Activated naive CD8-positive, alpha-beta T cell treated with anti-CD3 and anti-CD28 coated beads, Interleukin-2, amount 10 ng/mL, durations not matched to agents 7 days and 5 days (primary cell): ENCODE measurements around the gene RSPO4. TPM values are rescaled to one million over a fixed set of nuclear protein-coding genes. Genes with fewer than 3 reads are reported as not detected.
"Not testable (repeated sequence)": the region's sequence is repeated elsewhere in the genome, so short reads cannot be mapped to it uniquely, and the experiment has no call there.

Source experiments
- ATAC-seq: fragments of 150-1000 bp; cut with Tn5 transposase; one replicate; pipeline ENCODE4 v1.10.0; 2021; ENCODE audit warnings: low read depth, moderate library complexity
- POLR2A ChIA-PET: fragments of 350-600 bp; sonication (Branson Sonifier 250); formaldehyde crosslinking; loops from one replicate; lab custom pipeline; 2021; ENCODE audit warnings: antibody characterized with exemption; lab: Charles Lee
- DNase-seq: peaks from one replicate; pipeline ENCODE4 v3.0.0; 2021
- H3K27ac Mint-ChIP-seq: one replicate; pipeline ENCODE4 v1.8.0; 2022; ENCODE audit warnings: mild to moderate bottlenecking, mixed read lengths
- H3K27me3 Mint-ChIP-seq: one replicate; pipeline ENCODE4 v1.8.0; 2022; ENCODE audit warnings: mild to moderate bottlenecking, moderate library complexity, mixed read lengths
- H3K36me3 Mint-ChIP-seq: one replicate; pipeline ENCODE4 v1.8.0; 2021; ENCODE audit warnings: mild to moderate bottlenecking, mixed read lengths
- H3K4me1 Mint-ChIP-seq: one replicate; pipeline ENCODE4 v1.8.0; 2021; ENCODE audit warnings: mixed read lengths
- H3K4me3 Mint-ChIP-seq: one replicate; pipeline ENCODE4 v1.8.0; 2022; ENCODE audit warnings: mild to moderate bottlenecking, moderate library complexity, mixed read lengths
- H3K9me3 Mint-ChIP-seq: one replicate; pipeline ENCODE4 v1.8.0; 2021; ENCODE audit warnings: mixed read lengths
- total RNA-seq, 2 experiments: library from RNA; stranded (reverse); gene quantifications; one replicate each; pipeline ENCODE4 v1.2.3, GENCODE V29; 2021

Gene RSPO4
- total RNA-seq, 2 experiments from 2014 or later = 0.11 to 0.28 TPM

DNA sequence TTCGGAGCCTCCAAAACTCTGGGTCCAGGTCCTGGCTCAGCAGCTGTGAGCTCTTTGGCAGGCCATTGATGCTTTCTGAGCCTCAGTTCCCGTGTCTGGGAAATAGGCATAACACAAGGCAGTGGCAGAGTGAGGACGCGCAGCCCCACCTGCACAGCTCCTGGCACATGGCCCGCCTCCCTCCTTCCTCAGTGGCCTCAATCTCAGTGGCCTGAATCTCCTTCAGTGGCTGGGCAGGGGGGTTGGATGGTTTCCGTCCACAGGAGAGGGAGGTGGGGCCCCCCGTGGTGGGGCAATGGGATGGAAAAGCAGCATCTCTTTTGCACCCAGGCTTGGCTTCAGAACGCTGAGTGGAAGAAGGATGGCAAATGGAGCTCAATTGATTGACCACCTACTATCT is 5.1 kb downstream of the RSPO4 start:
- H3K4me3 Mint-ChIP-seq = no peak overlapping the region
- H3K4me1 Mint-ChIP-seq = no peaks in the 10 kb centered on the region
- no peak overlapping the region for H3K27ac Mint-ChIP-seq
- POLR2A ChIA-PET = no interaction called here
- peaks cover 26% of the 10 kb centered on the region for H3K27me3 Mint-ChIP-seq
- H3K36me3 Mint-ChIP-seq = no peaks in the 10 kb centered on the region
- no peaks in the 10 kb centered on the region for H3K9me3 Mint-ChIP-seq
- DNase-seq = no peak
- ATAC-seq = no peak

DNA sequence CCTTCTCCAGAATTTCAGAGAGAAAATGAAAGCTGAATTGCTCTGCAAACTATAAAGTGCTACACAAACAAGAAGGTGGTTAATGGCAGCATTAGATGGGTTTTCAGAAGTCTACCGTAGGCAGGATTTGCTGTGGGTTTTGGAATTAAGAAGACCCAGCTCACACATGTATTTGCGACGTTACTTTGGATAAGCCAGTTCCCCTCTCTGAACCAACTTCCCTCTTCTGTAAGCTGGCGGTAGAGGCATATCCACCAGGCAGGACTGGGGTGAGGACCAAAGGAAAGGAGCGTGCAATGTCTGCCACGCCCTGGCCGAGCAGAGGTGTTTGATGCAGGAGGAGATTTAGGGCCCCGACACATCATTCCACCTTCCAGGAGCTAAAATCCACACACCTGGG is 6.9 kb downstream of the RSPO4 start:
- ATAC-seq (no peak), DNase-seq (no peak)
- Mint-ChIP-seq H3K4me1 (no peaks in the 10 kb centered on the region), H3K9me3 (no peaks in the 10 kb centered on the region), H3K4me3 (no peak overlapping the region), H3K27ac (no peak overlapping the region), H3K27me3 (peaks cover 19% of the 10 kb centered on the region), H3K36me3 (no peaks in the 10 kb centered on the region)
- POLR2A ChIA-PET = no interaction called here

DNA sequence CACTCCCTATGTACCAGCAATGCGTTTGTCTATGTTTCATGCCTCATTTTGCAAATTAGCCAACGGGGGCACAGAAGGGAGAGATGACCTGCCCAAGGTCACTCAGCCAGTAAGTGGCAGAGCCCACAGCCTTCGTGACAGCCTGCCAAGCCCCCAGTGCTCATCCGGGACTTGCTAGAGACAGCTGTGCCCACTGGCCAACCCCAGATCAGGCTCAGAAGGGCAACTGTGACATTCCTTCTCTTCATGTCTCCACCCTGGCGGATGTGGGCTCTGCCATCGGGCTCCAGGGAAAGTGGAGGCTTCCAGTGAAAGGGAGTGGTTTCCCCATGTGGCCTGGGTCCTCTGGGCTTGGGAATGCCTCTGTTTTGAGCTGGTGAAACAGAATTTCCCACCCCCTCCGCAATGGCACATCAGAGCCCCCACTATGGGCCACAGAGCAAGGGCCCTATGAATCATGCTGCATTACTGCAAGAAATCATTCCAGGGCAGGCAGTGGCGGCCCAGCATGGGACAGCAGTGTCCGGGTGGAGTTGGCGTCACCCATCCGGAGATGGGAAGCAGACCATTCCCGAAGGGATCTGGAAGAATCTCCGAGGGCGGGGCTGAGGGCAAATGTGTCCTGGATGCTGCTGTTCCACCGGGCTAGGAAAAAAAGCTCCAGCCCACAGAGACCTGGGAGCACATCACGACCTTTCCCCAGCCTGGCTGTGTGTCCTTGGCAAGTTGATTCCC is 9.1 kb downstream of the RSPO4 start:
- Mint-ChIP-seq H3K4me3 (no peak overlapping the region), H3K27ac (no peak overlapping the region), H3K4me1 (no peaks in the 10 kb centered on the region), H3K36me3 (no peaks in the 10 kb centered on the region), H3K9me3 (no peaks in the 10 kb centered on the region), H3K27me3 (peaks cover 16% of the 10 kb centered on the region)
- POLR2A ChIA-PET = no interaction called here
- DNase-seq = no peak
- no peak for ATAC-seq

DNA sequence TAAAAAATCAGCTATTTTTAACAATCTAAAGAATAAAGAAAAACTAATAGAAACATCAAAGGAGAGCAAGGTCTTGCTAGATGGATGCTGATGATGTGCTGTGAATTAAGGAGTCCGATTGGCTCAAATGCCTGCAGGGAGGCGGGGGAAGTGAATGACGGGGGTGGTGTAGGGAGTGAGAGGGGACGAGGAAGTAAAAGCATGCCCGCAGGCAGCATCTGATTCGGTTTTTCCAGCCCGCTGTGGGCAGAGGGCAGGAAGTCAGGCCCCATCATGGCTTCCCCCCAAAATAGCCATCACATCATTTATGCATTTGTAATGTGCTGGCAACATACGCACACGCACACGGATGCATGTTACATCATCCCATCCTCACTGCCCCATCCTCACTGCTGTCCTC is 10.3 kb downstream of the RSPO4 start:
- no peak for DNase-seq

DNA sequence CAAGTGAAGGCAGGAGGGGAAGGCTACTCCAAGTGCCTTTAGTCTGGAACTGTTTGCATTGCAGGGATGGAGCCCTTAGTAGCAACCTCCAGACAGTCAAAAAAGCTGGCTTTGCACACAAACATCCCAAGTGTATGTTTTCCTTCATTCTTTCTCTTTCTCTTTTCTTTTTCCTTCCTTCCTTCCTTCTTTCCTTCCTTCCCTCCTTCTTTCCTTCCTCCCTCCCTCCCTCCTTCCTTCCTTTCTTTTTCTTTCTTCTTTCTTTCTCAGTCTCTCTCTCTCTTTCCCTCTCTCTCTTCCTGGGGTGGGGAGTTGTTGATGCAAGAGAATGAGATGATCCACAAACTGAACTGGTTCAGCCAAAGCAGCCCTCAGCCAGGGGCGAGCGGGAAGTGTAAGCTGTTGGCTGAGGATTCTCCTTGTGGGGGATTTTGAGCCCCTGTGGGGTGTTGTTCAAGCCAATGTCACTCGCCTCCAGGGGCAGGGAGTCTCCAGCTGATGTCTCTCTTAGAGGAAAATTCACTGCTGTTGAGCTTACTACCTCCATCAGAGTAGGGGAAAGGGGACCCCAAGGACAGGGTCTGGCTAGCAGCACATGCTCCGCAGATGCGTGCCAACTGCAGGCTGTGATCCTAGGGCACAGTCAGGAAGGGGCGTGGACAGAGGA is 11.7 kb downstream of the RSPO4 start:
- no peaks in the 10 kb centered on the region for H3K9me3 Mint-ChIP-seq
- ATAC-seq (no peak), DNase-seq (no peak)
- H3K27me3 Mint-ChIP-seq = peaks cover 19% of the 10 kb centered on the region
- H3K4me3 Mint-ChIP-seq = no peak overlapping the region
- H3K36me3 Mint-ChIP-seq = no peaks in the 10 kb centered on the region
- peaks cover 5% of the 10 kb centered on the region for H3K4me1 Mint-ChIP-seq
- POLR2A ChIA-PET = no interaction called here
- no peak overlapping the region for H3K27ac Mint-ChIP-seq

More for the DNA sequence above, 10.3 kb downstream of the RSPO4 start:
- H3K36me3 Mint-ChIP-seq = no peaks in the 10 kb centered on the region
- peaks cover under 1% of the 10 kb centered on the region for H3K4me1 Mint-ChIP-seq
- POLR2A ChIA-PET = no interaction called here
- H3K4me3 Mint-ChIP-seq = no peak overlapping the region
- no peaks in the 10 kb centered on the region for H3K9me3 Mint-ChIP-seq
- ATAC-seq = no peak
- H3K27ac Mint-ChIP-seq = no peak overlapping the region
- peaks cover 19% of the 10 kb centered on the region for H3K27me3 Mint-ChIP-seq

DNA sequence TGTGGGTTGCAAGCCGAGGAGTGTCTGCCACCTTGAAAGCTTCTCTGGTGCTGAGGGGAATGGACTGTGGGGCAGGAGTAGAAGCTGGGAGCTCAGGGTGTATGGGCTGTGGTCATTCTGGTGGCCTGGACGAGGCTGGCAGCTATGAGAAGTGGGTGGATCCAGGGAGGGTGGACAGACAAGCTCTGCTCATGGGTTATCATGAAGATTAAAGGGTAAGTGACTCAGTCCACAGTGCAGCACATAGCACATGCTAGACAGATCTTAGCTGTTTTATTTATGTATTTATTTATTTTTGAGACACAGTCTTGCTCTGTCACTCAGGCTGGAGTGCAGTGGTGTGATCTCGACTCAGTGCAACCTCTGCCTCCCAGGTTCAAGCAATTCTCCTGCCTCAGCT is 13.8 kb downstream of the RSPO4 start:
- ATAC-seq = no peak
- no peak overlapping the region for H3K4me3 Mint-ChIP-seq

DNA sequence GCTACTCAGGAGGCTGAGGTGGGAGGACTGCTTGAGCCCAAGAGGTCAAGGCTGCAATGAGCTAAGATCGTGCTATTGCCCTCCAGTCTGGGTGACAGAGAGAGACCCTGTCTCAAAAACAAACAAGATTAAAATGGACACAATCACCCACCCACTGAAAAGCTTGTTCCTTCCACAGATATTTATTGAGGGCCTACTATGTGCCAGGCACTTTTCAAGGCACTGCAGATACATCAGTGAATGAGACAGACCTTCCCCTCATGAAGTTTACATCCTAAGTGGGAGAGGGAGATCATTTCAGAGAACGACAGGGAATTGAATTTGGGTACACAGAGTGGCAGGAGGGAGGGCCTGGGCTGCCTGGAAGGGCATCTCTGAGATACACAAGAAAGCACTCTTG is 14.4 kb downstream of the RSPO4 start:
- H3K36me3 Mint-ChIP-seq = no peaks in the 10 kb centered on the region
- no peaks in the 10 kb centered on the region for H3K9me3 Mint-ChIP-seq
- no peak for ATAC-seq
- H3K4me1 Mint-ChIP-seq = peaks cover 5% of the 10 kb centered on the region
- peaks cover 16% of the 10 kb centered on the region for H3K27me3 Mint-ChIP-seq
- H3K27ac Mint-ChIP-seq = no peak overlapping the region
- no peak for DNase-seq
- POLR2A ChIA-PET = no interaction called here
- no peak overlapping the region for H3K4me3 Mint-ChIP-seq

More for the DNA sequence above, 13.8 kb downstream of the RSPO4 start:
- H3K9me3 Mint-ChIP-seq = no peaks in the 10 kb centered on the region
- POLR2A ChIA-PET = no interaction called here
- no peaks in the 10 kb centered on the region for H3K36me3 Mint-ChIP-seq
- peaks cover 5% of the 10 kb centered on the region for H3K4me1 Mint-ChIP-seq
- no peak for DNase-seq
- no peak overlapping the region for H3K27ac Mint-ChIP-seq
- H3K27me3 Mint-ChIP-seq = peaks cover 16% of the 10 kb centered on the region

DNA sequence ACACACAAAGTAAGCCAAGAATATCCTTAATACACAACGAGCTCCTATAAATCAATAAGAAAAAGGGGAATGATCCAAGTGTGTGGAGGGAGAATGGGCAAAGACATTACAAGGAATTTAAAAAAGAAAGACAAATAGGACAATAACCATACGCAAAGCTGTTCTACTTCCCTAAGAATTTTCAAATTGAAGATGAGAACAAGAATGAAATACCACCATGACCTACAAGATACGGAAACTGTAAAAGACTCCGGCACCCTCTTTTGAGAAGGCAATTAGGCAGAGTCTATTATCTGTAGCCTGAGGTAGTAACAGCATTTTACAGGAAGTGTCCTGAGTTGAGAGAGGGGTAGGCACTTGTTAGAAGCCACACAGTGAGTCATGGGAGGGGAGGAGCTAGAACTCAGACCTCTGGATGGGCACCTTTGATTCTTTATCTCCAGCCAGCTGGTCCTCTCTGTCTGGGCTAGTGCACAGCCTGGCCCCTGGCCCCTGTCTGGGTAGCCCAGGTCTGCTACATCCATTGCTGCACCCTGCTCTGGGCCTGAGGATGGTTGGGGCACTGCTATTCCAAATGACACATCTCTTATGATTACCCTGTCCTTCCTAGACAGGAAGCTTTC is 15.3 kb downstream of the RSPO4 start:
- POLR2A ChIA-PET = no interaction called here
- no peaks in the 10 kb centered on the region for H3K36me3 Mint-ChIP-seq
- no peaks in the 10 kb centered on the region for H3K9me3 Mint-ChIP-seq
- peaks cover 12% of the 10 kb centered on the region for H3K27me3 Mint-ChIP-seq
- ATAC-seq = peak; percentile 65
- no peak overlapping the region for H3K27ac Mint-ChIP-seq
- H3K4me3 Mint-ChIP-seq = no peak overlapping the region
- H3K4me1 Mint-ChIP-seq = peaks cover 5% of the 10 kb centered on the region
- DNase-seq = no peak

DNA sequence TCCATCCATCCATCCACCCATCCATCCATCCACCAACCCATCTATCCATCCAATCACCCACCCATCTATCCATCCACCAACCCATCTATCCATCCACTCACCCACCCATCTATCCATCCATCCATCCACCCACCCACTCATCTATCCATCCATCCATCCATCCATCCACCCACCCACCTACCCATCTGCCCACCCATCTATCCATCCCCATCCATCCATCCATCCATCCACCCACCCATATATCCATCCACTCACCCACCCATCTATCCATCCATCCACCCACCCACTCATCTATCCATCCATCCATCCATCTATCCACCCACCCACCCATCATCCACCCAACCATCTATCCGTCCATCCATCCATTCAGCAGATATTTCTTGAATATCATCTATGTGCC is 17.1 kb downstream of the RSPO4 start:
- H3K4me1 Mint-ChIP-seq, ATAC-seq, H3K4me3 Mint-ChIP-seq, H3K36me3 Mint-ChIP-seq, H3K9me3 Mint-ChIP-seq, DNase-seq, POLR2A ChIA-PET, H3K27ac Mint-ChIP-seq: not testable (repeated sequence)
- peaks cover 10% of the 10 kb centered on the region for H3K27me3 Mint-ChIP-seq

DNA sequence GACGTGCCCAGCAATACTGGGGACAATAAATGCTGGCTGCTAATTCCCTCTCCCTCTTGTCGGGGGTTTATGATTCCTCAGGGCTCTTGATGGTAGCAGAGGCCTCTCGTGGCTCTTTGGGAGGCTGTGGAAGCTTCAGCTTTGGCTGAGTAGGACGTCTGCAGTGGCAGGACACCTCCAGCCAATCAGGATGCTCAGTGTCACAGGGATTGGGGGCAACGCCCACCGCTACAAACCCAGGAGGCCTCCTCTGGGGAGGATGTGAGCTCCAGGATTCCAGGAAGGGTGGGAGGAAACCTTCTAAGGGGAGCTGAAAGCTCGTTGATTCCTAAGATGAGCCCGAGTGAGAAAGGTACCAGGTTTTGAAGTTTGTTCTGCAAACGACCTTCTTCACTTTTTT is 19.4 kb downstream of the RSPO4 start:
- H3K36me3 Mint-ChIP-seq = no peaks in the 10 kb centered on the region
- no peak overlapping the region for H3K4me3 Mint-ChIP-seq
- POLR2A ChIA-PET = no interaction called here
- ATAC-seq (no peak), DNase-seq (no peak)
- peaks cover 8% of the 10 kb centered on the region for H3K27me3 Mint-ChIP-seq
- H3K9me3 Mint-ChIP-seq = no peaks in the 10 kb centered on the region
- H3K27ac Mint-ChIP-seq = no peak overlapping the region
- peaks cover 5% of the 10 kb centered on the region for H3K4me1 Mint-ChIP-seq

DNA sequence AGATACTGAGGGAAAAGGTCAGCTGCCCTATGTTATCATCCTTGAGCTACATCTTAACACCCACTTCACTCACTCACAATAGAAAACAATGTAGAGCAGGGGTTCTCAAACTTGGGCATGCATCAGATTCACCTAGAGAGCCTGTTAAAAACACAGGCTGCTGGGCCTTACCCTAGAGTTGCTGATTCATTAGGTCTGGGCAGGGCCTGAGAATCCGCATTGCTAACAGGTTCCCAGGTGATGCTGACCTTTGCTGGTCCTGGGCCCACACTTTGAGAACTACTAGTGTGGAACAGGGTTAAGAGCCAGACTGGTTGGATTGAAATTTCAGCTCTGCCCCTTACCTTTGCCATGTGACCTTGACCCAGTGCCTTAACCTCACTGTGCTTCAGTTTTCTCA is 25.1 kb downstream of the RSPO4 start:
- peaks cover 7% of the 10 kb centered on the region for H3K27me3 Mint-ChIP-seq
- no peak overlapping the region for H3K4me3 Mint-ChIP-seq
- POLR2A ChIA-PET = no interaction called here
- ATAC-seq (no peak), DNase-seq (no peak)
- no peak overlapping the region for H3K27ac Mint-ChIP-seq
- H3K9me3 Mint-ChIP-seq = no peaks in the 10 kb centered on the region
- no peaks in the 10 kb centered on the region for H3K36me3 Mint-ChIP-seq
- H3K4me1 Mint-ChIP-seq = peaks cover 1% of the 10 kb centered on the region

DNA sequence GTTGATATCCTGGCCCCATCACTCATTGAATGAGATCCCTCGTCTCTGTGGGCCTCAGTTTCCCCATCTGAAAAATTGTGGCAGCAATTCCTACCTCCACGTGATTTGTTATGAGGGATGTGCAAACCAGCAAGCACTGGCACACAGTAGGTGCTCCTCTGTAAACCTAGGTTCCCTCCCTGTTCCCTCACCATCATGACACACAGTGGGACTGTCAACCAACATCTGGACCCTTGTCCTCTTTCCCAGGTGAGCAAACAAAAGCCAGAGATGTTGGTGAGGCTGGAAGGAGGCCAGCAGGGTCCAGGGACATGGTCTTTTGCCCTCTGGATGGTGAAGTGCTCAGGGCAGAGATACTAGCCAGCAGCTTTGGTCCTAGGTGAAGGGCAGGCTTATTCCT is 26.1 kb downstream of the RSPO4 start:
- no peak for ATAC-seq
- H3K4me1 Mint-ChIP-seq = peaks cover 1% of the 10 kb centered on the region
- H3K27me3 Mint-ChIP-seq = peaks cover 7% of the 10 kb centered on the region
- no peaks in the 10 kb centered on the region for H3K9me3 Mint-ChIP-seq
- H3K4me3 Mint-ChIP-seq = no peak overlapping the region
- DNase-seq = no peak
- no peak overlapping the region for H3K27ac Mint-ChIP-seq
- H3K36me3 Mint-ChIP-seq = no peaks in the 10 kb centered on the region
- POLR2A ChIA-PET = no interaction called here

DNA sequence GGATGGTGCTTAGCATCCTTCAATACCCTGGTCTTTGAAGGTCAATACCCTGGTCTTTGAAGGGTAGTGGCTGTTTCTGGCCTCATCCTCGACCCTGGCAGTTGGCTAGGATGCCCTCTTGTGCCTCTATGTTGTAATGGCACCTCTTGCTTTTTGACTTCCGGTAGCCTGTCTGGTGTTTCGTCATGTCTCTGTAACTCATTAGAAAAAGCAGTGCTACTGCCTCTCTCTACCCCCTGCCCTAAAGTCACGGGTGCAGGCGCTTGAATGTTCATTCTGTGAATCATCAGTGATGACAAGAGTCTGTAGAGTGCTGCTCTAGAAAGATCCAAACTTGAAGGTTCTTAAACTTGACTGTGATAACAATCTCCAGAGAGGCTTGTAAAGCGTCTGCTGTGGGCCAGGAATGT is 28.3 kb downstream of the RSPO4 start:
- H3K4me1 Mint-ChIP-seq = peaks cover 1% of the 10 kb centered on the region
- peak; percentile 71 for ATAC-seq
- H3K27me3 Mint-ChIP-seq = peaks cover 9% of the 10 kb centered on the region
- no peaks in the 10 kb centered on the region for H3K36me3 Mint-ChIP-seq
- H3K4me3 Mint-ChIP-seq = no peak overlapping the region
- no peaks in the 10 kb centered on the region for H3K9me3 Mint-ChIP-seq
- peak overlapping the region; percentile 80 for H3K27ac Mint-ChIP-seq
- POLR2A ChIA-PET = interaction anchor here (0.6 kb wide), 1 partner anchor 230 kb away, joined by 3 read pairs; the partner anchor contains the start of gene C20orf202
- DNase-seq = no peak

DNA sequence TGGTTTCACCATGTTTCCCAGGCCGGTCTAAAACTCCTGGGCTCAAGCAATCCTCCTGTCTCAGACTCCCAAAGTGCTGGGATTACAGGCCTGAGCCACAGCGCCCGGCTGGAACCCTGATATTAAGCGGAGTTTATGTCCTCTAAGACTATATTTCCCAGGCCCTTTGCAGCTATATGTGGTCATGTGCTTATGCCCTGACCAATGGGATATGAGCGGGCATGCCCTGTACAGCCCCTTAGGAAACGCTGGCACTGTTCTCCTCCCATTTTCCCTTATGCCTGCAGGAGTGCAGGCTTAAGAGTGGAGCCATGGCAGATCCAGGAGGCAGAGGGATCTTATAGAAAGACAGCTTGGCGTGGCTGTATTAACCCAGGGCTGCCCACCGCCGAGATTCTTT is 29.9 kb downstream of the RSPO4 start:
- DNase-seq = no peak
- no peak for ATAC-seq
- Mint-ChIP-seq H3K9me3 (no peaks in the 10 kb centered on the region), H3K36me3 (no peaks in the 10 kb centered on the region), H3K4me1 (peaks cover 1% of the 10 kb centered on the region), H3K27me3 (peaks cover 9% of the 10 kb centered on the region), H3K4me3 (no peak overlapping the region), H3K27ac (no peak overlapping the region)
- POLR2A ChIA-PET = no interaction called here
